SK-N-SH treated with all-trans-retinoic acid at 6 μM for 48 hours (cell line): ENCODE results near the gene BICC1.

Source experiments
- ARNTL ChIP-seq: fragments of 450-650 bp; formaldehyde crosslinking; IDR thresholded peaks from 2 replicates; pipeline ENCODE4 v1.5.0; 2020; ENCODE audit warnings: low read depth, mild to moderate bottlenecking, moderate library complexity, borderline replicate concordance
- ESRRG ChIP-seq: fragments of 250-450 bp; sonication (Bioruptor Pico); IDR thresholded peaks from 2 replicates; pipeline ENCODE4 v1.6.1; 2021; ENCODE audit warnings: mild to moderate bottlenecking
- ISL1 ChIP-seq: fragments of 250-450 bp; sonication (Bioruptor Pico); IDR thresholded peaks from 2 replicates; pipeline ENCODE4 v2.1.2; 2022; ENCODE audit warnings: mild to moderate bottlenecking, moderate library complexity
- PPARA ChIP-seq: fragments of 250-450 bp; sonication (Bioruptor Pico); IDR thresholded peaks from 2 replicates; pipeline ENCODE4 v1.5.0; 2020; ENCODE audit warnings: mild to moderate bottlenecking, borderline replicate concordance
- ZFP3 ChIP-seq: fragments of 250-450 bp; sonication (Bioruptor Pico); IDR thresholded peaks from 2 replicates; pipeline ENCODE4 v1.5.0; 2020; ENCODE audit warnings: mild to moderate bottlenecking, moderate library complexity
- ZFP30 ChIP-seq: fragments of 450-650 bp; formaldehyde crosslinking; IDR thresholded peaks from 2 replicates; pipeline ENCODE4 v1.5.0; 2022; ENCODE audit warnings: mild to moderate bottlenecking, moderate library complexity
- TF ChIP-seq, protein P1 (sequence below): fragments of 250-450 bp; sonication (Bioruptor Pico); IDR thresholded peaks from 2 replicates; pipeline ENCODE4 v1.8.0; 2021; ENCODE audit warnings: low read depth, mild to moderate bottlenecking, moderate library complexity, borderline replicate concordance
- TF ChIP-seq, protein P2 (sequence below): fragments of 250-450 bp; sonication (Bioruptor Pico); IDR thresholded peaks from 2 replicates; pipeline ENCODE4 v1.8.0; 2020; ENCODE audit warnings: mild to moderate bottlenecking, moderate library complexity, borderline replicate concordance

DNA sequence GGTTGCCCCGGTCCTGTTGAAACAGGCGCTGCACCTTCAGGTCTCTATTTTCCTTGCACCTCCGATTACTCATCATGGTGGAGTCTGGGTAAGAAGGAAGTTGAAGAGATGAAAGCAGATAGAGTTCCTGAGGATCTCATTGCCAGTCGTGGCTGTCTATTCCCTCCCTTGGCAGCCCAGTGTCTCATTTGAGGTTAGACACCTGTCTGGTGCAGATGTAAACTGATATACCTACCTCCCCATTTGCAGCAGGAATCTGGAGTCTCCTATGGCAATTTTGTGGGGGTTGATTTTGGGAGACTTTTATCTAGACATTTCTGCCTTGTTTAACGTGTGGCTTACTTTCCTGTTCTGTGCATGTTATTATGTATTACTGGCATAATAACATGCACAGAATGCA, 212.1 kb downstream of the BICC1 start:
- TF ChIP-seq PPARA (CRISPR knock-in tag) (no peak), ISL1 (no peak), ZFP3 (CRISPR knock-in tag) (no peak), ZFP30 (CRISPR knock-in tag) (no peak), ESRRG (no peak), ARNTL (CRISPR knock-in tag) (no peak)
- TF ChIP-seq, protein P1, sequence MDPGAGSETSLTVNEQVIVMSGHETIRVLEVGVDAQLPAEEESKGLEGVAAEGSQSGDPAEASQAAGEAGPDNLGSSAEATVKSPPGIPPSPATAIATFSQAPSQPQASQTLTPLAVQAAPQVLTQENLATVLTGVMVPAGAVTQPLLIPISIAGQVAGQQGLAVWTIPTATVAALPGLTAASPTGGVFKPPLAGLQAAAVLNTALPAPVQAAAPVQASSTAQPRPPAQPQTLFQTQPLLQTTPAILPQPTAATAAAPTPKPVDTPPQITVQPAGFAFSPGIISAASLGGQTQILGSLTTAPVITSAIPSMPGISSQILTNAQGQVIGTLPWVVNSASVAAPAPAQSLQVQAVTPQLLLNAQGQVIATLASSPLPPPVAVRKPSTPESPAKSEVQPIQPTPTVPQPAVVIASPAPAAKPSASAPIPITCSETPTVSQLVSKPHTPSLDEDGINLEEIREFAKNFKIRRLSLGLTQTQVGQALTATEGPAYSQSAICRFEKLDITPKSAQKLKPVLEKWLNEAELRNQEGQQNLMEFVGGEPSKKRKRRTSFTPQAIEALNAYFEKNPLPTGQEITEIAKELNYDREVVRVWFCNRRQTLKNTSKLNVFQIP (CRISPR knock-in tag): no peak
- TF ChIP-seq, protein P2, sequence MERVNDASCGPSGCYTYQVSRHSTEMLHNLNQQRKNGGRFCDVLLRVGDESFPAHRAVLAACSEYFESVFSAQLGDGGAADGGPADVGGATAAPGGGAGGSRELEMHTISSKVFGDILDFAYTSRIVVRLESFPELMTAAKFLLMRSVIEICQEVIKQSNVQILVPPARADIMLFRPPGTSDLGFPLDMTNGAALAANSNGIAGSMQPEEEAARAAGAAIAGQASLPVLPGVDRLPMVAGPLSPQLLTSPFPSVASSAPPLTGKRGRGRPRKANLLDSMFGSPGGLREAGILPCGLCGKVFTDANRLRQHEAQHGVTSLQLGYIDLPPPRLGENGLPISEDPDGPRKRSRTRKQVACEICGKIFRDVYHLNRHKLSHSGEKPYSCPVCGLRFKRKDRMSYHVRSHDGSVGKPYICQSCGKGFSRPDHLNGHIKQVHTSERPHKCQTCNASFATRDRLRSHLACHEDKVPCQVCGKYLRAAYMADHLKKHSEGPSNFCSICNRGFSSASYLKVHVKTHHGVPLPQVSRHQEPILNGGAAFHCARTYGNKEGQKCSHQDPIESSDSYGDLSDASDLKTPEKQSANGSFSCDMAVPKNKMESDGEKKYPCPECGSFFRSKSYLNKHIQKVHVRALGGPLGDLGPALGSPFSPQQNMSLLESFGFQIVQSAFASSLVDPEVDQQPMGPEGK (CRISPR knock-in tag): no peak
